Smooth muscle cell of the brain vasculature (primary cell): ENCODE results near the gene RTP1.
A peak's percentile ranks its signal among the peaks of the same experiment; 100 is the strongest.
"Not testable (repeated sequence)": the region's sequence is repeated elsewhere in the genome, so short reads cannot be mapped to it uniquely, and the experiment has no call there.

Experiments
- DNase-seq: peaks from one replicate; pipeline ENCODE4 v3.0.0-alpha.2; 2012; ENCODE audit warnings: low read depth, low spot score

Gene RTP1, protein sequence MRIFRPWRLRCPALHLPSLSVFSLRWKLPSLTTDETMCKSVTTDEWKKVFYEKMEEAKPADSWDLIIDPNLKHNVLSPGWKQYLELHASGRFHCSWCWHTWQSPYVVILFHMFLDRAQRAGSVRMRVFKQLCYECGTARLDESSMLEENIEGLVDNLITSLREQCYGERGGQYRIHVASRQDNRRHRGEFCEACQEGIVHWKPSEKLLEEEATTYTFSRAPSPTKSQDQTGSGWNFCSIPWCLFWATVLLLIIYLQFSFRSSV

DNA sequence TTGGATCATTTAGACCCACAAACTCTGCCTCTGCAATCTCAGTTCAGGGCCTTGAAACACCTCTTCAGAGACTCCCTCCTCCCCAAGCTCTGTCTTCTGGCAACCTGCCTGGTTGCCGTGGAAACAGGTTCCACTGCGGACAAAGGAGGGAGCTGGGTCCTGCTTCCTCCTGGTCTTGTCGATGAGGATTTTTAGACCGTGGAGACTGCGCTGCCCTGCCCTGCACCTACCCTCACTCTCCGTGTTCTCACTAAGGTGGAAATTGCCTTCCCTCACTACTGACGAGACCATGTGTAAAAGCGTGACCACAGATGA lies at the start of gene RTP1:
TSS of gene RTP1 (plus strand) at position 152 of the 315 bp plus-strand sequence. CDS start at position 182, 30 bp downstream.
- no peak for DNase-seq

DNA sequence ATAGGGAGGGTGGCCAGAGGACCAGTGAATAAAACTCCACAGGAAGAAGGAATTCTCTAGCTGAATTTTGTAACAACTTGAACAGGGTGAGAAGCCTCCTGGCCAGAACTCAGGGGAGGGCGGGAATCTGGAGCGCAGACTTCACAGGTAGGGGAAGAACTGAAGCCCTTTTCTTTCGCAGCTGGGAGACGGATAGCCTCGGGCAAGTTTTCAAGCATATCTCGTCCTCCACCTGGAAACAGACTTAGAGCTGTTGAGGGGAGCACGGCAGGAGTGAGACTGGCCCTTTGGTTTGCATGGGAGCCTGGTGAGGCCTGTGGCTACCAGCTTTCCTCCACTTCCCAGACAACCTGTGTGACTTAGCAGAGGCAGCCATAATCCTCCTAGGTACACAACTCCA lies 47.1 kb upstream of the RTP1 start:
- no peak for DNase-seq

DNA sequence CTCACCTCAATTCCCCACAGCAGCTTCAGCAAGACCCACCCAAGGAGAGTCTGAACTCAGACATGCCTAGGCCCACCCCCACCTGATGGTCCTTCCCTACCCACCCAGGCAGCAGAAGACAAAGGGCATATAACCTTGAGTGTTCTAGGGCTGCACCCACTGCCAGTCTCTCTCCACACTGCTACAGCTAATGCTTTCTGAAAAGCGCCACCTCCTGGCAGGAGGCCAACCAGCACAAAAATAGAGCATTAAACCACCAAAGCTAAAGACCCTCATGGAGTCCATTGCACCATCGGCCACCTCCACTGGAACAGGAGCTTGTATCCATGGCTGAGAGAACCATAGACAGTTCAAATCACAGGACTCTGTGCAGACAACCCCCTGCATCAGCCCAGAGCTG lies 46.7 kb upstream of the RTP1 start:
- DNase-seq = no peak

DNA sequence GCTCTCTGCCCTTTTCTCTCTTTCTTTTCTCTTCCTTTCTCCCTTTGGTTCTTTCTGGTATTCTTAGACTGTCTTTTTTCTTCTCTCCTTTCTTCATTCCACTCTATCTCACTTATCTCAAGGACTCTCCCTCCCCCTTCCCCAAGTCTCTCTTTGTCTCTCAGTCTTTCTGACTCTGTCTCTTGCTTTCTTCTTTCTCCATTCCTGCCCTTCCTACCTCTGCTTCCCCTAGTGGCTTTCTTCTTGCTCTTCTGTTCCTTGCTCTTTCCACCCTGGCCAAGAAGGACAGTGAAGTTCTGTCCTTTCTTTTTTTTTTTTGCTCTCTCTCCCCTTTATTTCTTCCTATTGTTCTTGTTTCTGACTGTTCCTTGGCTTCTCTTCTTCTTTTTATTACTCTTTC lies 35.7 kb upstream of the RTP1 start:
- no peak for DNase-seq

DNA sequence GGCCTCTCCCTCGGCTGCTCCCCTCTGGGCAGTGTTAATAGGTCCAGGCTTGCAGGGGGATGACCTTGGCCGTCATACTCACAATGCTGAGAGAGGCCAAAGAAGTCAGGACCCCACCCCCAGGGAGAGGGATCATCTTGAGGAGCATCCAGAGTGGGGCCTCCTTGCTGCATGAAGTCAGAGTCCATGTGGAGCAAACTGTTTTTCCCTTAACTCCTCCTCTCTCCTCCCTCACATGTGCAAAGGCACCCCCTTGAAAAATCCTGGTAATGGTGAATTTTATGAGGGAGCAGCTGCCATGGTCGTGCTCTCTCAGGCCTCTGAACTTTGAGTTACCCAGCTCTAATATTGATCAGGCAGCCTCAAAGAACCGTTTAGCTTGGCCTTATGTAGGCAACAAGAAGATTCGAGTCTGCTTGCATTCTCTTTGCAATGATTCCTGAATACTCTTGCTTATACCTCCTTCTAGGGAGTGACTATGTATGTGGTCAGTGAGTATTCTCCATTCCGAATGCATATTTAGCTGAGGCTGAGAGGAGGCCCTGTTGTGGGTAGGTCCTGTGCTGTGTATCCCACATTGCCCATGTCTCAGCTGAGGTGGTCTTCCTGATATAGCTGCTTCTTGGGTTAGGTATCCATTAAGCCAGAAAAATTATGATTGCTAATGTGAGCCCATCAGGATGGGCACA lies 34.9 kb upstream of the RTP1 start:
- no peak for DNase-seq

DNA sequence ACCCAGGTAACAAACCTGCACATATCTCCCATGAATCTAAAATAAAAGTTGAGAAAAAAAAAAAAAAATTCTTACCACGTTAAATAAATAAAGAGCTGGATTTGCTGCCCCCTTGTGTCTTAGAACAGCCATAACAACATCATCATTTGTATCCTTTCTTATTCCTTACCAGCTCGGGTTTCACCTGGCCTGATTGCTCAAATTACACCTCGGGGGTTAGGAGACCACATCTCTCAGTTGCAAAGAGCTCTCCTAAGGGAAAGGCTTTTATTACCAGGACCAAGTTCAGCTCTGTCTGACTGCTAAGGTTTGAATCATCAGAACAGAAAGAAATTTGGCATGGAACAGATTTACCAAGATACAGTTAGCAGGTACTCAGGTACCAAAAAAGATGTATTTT lies 32.1 kb upstream of the RTP1 start:
- peak; percentile 29 for DNase-seq

DNA sequence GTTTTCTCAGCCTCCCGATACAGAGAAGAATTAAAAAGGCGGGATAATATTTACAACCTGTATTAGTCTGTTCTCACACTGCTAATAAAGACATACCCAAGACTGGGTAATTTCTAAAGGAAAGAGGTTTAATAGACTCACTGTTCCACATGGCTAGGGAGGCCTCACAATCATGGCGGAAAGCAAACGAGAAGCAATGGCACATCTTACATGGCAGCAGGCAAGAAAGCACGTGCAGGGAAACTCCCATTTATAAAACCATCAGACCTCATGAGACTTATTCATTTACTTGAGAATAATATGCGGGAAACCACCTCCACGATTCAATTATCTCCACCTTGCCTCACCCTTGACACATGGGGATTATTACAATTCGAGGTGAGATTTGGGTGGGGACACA lies 30.5 kb upstream of the RTP1 start:
- no peak for DNase-seq

DNA sequence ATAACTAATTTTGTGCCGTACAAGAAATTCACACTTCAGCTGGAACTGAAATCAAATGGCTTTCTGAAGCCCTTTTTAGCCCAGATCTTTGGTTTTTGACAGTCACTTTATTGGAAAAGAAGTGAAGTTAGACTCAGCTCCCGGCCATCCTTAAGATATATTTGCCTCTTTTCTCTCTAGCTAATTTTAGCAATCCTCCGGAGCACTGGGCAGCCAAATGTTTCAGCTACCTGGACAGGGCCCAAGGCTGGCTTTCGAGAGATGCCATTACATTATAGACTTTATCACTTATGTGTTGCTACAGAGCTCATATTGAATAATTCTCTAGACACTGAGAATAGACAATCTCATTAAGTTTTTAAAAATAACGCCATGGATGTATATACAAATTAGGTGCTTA lies 29.5 kb upstream of the RTP1 start:
- no peak for DNase-seq

DNA sequence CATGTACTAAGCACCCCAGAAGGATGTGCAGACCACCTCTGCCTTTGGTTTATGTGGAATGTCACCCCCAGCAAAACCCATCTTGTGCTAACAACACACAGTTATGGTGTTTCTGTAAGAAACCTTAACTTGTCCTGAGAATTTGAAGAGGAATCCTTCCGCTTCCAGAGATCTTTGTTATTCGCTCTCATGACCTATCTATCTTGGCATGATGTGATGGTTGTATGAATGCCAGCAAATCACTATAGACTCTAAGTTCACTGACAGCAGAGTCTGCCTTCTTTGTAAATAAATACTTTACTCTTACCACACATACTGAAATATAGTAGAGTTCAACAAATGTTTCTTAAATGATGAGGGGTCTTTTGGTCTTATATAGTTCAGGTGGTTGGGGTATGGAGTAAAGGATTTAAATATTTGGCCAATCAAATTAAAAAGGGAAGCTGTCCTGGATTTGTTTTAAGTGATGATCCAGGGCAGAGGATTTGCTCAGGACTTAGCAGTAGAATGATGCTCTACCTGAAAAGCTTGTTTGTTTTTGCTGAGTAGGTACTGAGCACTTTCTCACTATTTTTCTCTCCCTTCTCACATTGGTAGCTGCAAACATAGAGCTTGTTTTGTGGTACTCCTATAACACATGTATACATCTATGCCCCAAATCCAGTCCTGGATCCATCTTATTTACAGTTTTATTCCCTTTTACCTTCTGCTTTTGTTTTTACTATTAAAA lies 27.9 kb upstream of the RTP1 start:
- no peak for DNase-seq

DNA sequence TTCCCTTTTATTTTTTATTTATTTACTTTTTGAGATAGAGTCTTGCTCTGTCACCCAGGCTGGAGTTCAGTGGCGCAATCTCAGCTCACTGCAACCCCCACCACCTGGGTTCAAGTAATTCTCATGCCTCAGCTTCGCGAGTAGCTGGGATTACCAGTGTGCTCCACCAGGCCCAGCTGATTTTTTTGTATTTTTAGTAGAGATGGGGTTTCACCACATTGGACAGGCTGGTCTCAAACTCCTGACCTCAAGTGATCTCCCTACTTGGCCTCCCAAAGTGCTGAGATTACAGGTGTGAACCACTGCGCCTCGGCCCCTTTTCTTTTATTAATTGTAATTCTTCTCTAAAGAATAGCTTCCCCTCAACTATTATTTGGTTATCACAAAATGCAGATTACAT lies 26.4 kb upstream of the RTP1 start:
- DNase-seq = not testable (repeated sequence)

DNA sequence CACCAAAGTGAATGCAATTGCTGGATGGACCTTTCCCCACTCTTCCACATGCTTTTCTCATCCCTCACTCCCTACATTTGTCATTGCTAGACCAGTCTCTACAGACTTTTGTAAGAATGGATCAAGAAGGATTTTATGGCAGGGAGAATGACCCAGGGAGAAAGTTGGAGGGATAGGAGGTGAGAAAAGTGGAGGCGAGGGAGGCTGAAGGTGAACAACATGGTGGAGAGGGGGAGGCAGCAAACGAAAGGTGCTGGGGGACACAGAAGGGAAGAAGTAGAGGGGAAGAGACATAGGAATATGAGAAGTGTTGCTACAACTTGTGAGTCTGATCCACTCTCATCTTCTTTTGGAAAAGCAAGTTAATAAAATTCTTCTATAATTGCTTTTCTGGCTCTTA lies 24.4 kb upstream of the RTP1 start:
- no peak for DNase-seq

DNA sequence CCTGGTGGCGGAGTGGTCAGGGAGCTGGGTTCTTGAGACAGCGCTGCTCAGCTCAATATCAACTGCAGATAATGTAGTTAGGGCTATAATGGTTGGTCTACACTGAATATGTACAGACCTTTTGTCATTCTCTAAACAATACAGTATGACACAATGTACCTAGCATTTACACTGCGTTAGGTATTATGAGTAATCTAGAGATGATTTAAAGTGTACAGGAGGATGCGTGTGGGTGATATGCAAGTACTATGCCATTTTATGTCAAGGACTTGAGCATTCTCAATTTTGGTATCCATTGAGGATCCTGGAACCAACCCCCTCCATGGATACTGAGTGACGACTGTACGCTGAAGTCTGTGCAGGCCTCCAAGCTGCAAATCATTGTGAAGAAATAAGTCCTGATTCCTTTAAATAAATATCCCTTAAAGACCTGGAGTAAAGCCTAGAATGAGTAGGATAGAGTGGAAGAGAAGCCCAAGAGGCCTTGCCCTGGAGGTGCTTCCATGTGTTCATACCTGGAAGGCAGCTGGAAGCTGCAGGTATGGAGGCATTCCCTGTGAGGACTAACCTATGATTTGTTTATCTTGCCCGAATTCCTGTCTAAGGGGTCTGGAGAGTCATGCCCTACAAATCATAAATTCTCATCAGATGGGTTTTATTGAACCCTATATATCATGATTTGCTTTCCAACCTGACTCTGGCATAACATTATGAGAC lies 15.7 kb upstream of the RTP1 start:
- no peak for DNase-seq

DNA sequence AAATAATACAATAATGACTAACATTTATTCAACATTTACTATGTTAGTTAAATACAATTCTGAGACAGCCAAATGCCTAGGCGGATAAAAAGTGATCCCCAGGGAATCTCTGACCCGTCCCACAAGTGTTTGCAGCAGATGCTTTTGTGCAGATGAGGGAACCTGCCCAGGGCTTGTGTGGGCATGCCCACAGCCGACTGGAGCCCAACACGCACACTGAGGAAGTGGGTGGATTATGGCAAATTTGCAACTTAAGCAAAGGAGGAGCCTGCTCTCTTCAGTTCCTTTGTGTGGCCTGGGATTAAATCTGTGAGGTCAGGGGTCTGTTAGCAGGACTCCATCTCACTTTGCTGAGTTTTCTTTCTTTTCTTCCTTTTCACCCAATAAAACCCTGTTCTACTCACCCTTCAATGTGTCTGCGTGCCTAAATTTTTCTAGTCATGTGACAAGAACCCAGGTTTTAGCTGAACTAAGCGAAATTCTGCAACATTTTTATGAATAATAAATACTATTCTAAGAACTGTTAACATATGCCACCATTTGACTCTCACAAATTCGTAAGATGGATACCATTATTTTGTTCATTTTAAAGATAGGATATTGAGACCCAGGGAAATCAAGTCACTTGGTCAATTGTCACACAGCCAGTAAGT lies 13.9 kb upstream of the RTP1 start:
- DNase-seq = no peak

DNA sequence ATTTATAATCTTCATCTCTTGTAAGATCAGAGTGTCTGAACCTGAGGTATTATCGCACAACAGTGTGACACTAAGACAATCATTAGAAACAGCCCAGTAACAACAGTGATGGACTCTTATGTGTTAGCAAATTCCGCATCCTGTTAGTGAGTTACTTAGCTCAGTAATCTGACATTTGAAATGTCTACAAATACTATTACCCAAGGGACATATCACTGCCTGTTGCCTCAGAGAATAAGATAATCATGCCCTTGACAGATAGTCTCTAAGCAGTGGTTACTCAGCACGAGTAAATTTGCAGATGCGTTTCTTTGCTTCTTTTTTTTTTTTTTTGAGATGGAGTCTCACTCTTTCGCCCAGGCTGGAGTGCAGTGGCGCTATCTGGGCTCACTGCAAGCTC lies 13.4 kb upstream of the RTP1 start:
- no peak for DNase-seq

DNA sequence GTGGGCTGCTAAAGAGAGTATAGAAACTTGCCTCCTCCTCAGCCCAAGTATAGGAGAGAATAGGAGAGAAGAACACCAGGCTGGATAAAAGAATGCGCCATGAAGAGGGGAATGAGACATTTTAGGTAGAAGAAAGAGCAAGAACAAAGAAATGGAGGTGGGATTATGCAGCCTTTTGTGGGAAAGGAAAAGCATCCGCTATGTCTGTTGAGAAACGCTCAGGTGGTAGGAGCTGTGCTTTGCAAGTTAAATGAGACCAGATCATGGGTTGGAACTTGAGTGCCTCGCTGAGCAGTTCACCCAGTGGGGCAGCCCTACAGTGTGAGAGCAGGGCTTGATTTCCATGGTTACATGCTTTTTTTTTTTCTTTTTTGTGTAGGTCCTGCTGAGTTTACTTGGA lies 11.5 kb upstream of the RTP1 start:
- no peak for DNase-seq

DNA sequence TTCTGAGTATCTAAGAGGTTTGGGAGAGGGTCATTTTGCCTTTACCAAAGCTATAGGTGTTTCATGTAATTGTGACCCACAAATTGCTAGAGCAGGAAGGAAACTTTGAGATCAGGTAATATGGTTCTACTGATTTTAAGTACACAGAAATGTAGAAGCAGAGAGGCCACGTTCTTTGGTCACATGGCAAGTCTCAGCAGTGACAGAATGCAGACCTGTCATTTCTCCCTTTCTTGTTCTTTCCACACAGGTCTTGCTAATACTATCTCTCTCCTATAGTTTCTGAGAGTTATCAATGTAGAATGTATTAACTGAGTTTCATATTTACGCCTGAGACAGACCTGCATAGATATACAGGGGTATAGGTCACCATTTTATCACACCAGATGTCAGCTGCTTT lies 10.9 kb upstream of the RTP1 start:
- no peak for DNase-seq

DNA sequence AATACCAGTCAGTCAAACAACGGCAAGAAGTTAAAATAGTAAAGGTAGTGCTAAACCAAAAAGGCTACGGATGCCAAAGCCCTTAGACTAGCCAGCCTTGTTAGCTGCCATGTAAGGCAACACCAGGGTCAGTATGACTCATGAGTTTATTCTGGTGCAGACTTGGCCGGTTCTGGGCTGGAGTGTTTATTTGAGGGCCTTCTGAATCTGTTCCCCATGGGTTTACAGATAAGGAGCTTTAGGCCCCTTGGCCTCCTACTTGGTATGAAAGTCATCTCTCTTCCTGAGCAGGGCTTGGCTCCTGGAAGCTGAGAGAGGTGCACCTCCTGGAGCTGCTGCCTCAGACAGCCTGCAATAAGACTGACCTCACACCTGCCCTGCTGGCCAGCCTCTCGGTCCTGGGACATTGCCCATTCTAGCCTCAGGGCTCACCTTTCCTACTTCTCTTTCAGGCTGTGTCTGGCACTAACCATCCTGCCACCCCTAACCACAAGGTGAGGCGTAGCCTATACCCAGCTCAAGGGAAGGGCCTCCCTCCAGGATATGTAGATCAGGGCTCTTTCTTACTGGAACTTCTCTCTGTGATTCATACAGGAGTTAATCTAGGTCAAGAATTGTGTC lies 10.4 kb upstream of the RTP1 start:
- DNase-seq = peak; percentile 24

DNA sequence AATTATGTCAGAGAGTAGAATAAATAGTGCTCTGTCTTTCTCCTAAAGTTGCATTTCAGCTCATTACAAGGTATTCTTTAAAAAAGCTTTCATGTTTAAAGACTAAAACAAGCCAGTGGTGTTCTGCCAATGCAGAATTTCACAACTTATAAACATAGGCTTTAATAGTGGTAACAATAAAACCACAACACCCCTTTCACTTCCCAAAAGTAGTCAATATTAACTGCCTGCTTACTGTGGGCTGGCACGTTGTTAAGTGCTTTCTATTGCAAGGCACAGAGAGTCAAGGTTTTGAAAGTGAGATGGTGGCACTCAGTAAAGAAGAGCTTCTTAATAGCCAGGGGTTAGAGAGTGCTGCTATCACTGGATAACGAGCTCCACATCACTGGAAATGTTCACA lies 8.4 kb upstream of the RTP1 start:
- no peak for DNase-seq

DNA sequence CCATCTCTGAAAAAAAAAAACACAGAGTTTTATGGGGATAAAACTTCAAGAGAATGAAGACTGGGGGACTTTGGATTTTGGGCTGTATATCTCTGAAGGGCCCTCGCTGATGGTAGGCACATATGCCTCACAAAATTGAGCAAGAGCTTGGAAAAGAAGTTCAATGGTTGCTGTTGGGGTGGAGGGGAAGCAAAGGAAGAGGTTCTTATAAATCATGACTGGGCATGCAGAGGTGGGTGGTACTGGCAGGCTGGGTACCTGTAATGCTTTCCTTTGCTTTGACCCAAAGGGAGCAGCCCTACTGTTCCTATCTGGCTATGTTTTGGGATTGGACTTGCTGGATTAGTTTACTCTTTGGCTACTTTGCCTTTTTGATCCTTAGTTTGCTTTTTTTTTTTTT lies 6.0 kb upstream of the RTP1 start:
- DNase-seq = no peak

DNA sequence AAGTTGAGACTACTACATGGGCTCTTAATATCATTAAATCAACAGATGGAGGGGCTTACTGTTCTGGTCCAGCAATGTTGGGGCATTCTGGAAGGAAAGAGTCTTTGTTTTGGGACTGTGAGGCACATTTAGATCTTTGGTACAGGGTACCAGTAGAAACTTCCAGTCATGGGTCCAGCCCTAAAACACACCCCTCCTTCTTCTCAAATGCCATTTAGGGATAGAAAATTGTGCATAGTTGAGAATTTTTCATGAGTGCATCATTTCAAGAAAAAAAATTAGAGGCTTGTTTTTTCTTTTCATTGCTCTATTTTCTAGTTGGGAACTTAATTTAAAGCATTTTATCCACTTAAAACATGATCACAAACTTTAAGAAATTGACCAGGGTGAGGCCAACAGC lies 4.1 kb upstream of the RTP1 start:
- no peak for DNase-seq

DNA sequence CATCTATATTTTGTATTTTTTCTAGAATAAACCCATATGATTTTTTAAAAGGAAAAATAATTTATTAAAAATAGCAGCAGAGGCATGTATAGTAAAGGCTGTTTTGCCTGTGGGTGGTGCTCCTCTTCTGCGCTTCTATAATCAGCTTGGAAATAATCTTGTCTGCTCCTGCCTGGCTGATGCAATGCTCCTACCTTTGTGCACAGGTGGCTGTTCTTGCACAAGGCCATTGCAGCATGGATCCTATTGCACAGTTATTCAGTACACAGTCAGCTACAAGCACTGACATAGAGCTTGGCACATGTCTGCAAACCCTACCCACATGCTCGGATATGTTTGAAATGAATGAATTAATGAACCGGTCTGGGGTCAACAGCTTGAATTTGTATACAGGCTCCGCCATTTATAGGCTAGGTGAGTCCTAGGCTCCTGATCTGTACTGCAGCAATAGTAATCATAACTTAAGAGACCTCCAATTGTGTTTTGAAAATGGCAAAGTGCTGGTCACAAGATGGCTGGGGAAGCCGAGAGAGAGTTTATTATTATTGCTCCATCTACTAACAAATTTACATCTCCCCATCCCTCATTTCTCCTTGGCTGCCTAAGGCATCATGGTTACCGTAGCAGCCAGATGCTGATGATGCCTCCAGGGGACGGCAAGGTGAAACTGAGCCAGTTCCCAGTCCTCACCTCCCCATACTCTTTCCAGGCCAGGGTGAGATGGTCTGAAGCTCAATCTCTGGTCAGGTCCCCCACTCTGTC lies 532 bp upstream of the RTP1 start:
- DNase-seq = no peak
